ENCODE measurements around the gene RAPGEF5.
"Not testable (repeated sequence)": the region's sequence is repeated elsewhere in the genome, so short reads cannot be mapped to it uniquely, and the experiment has no call there.

RAPGEF5 gene

GRCh38 chr7:22082553-22082885, 274.4 kb downstream of the RAPGEF5 start:
- no peak for TF ChIP-seq ZFX (IDR thresholded peaks at IDR 0.05; ENCODE audit: borderline replicate concordance)
- TF ChIP-seq CTCF (IDR thresholded peaks at IDR 0.05) = no peak
- peak overlapping the region; percentile 72 for H3K27ac ChIP-seq

- H3K27ac ChIP-seq = not testable (repeated sequence)
Observed at GRCh38 chr7:22080219-22080618, 276.7 kb downstream of the RAPGEF5 start.

- not testable (repeated sequence) for H3K27ac ChIP-seq
Observed at GRCh38 chr7:22078872-22079271, 278.1 kb downstream of the RAPGEF5 start.

GRCh38 chr7:22075561-22075960, 281.4 kb downstream of the RAPGEF5 start:
- no peak overlapping the region for H3K27ac ChIP-seq
- TF ChIP-seq CTCF (IDR thresholded peaks at IDR 0.05) (no peak), ZFX (IDR thresholded peaks at IDR 0.05; ENCODE audit: borderline replicate concordance) (no peak)

GRCh38 chr7:22074897-22075296, 282.1 kb downstream of the RAPGEF5 start:
- TF ChIP-seq CTCF (IDR thresholded peaks at IDR 0.05) (no peak), ZFX (IDR thresholded peaks at IDR 0.05; ENCODE audit: borderline replicate concordance) (no peak)
- no peak overlapping the region for H3K27ac ChIP-seq

Data from 22Rv1 (cell line).